ENCODE results near the gene LIMCH1.
"Not testable (repeated sequence)": the region's sequence is repeated elsewhere in the genome, so short reads cannot be mapped to it uniquely, and the experiment has no call there.

The LIMCH1 gene

GRCh38 chr4:41645728-41646390, 107.9 kb downstream of the LIMCH1 start:
- no peak for DNase-seq (ENCODE audit: low spot score)

DNA sequence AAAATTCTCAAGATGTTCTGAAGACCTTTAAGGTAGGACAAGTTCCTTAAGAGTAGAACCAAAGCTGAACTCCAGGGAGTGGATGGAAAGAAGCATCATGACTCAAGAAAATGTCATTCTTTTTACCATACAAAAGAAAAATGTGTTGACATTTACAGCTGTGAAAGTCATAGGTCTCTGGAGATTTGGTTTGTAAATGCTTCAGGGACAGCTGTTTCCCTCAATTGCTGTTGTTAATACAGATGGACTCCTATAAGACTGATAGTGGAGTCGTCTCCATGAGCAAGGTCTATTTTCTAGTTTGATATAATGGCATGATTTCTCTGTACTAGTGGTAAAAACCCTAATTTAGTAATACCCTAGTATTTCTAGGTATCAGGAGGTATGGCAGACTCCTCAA, 108.9 kb downstream of the LIMCH1 start:
- no peak for DNase-seq (ENCODE audit: low spot score)

DNA sequence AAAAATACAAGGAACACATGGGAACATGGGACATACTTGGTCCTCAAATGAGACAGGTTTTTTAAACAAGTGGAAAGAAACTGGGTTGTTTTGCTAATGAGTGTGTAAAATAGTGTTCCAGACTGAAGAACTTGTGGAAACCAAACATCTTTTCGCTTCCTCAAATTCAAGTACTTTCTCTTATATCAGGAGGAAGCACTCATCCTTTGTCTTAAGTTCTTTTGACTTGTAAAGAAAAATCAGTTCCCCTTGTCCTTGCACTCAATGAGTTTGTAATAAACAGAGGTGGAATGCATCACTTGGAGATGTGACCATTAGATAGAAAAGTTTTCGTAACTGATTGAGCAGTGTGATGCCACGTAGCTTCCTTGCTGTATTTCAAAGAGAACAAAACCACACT, 109.4 kb downstream of the LIMCH1 start:
- DNase-seq (ENCODE audit: low spot score) = no peak

DNA sequence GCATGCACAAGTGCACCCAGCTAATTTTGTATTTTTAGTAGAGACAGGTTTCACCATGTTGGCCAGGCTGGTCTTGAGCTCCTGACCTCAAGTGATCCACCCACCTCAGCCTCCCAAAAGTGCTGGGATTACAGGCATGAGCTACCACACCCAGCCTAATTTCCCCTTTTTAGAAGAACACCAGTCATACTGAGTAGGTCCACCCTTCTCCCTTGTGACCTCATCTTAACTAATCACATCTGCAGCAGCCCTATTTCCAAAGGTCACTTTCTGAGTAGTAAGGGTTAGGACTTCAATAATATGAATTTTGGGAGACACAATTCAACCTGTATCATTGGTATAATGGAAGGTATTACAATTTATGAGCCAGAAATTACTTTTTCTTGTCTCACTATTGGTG, 113.2 kb downstream of the LIMCH1 start:
- DNase-seq (ENCODE audit: low spot score) = not testable (repeated sequence)

GRCh38 chr4:41652971-41653370, 115.0 kb downstream of the LIMCH1 start:
- no peak for DNase-seq (ENCODE audit: low spot score)

DNA sequence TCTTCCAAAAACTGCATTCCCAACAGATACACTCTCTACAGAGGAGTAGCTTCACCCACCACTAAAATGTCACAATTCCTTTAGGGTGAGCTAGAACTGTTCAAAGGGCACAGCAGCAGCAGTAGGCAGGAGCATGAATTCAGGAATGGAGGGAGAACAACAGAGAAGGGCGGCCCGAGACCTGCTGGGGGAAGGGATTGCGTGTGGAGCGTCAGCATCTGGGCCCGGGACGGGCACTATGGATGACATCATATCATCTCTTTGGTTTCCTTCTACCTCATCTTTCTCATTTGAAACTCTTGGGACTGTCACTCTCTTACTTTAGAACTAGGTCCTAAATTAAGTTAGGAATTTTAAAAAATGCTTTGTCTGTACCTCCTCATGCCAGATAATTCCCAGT, 115.6 kb downstream of the LIMCH1 start:
- DNase-seq (ENCODE audit: low spot score) = no peak

- DNase-seq (ENCODE audit: low spot score) = no peak
These were observed 117.2 kb downstream of the LIMCH1 start for GRCh38 chr4:41655177-41655576.

DNA sequence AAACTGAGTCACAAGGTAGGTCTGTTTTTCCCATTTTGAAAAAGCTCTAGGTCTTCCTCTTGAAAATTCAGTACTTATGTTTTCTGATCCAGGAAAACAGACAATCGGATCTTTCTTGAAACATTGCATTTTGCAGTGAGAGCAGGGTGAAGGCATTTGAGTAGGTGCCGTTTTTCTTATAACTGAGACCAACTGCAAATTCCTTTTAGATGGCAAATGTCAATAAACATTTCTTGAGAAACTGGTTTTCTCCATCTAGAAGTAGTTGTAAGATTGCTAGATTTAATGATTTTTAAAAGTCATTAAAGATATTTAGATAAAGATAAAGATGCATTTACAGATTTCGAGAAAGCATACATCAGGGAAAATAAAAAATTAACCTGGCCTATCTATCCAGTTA, 118.1 kb downstream of the LIMCH1 start:
- no peak for DNase-seq (ENCODE audit: low spot score)

DNA sequence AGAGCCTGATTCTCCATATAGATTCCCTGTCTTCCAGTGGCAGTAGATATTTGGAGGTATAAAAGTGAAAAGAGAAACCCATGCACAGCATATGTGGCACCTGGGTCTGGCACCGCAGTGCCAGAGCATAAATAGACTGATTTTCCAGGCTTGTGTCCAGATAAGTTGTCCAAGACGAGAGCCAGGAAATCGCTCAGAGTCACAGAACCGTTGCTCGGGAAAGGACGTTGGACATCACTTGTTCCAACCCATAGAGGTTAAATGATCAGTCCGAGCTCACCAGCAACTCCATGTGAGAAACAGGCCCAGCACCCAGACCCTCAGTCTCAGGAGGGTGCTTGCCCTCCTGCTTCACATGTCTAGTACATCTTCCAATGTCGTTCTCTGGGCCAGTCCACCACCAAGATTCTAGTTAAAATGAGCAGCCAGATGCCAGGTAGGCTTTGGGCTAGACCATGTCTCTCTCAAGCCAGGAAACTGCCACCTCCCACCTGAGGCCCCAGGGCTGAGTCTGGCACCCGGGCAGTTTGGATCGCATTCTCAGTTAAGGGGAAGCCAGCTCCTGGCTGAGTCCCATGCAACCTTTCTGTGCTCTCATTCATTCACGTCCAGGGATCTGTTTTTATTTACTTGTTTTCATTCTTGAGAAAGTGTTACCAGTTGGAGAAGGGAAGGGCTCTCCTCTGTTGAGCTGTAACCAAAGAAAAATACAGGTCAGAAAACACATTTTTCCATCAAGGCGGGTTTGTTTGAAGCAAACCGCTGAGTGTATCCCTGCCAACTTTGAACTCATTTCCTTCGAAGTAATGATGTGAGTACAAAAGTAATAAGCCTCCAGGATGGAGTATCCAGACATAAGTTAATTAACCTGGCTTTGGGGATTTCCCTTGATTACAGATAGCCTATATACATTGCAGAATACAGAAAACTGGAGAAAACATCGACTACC, 118.9 kb downstream of the LIMCH1 start:
- DNase-seq (ENCODE audit: low spot score) = no peak

DNA sequence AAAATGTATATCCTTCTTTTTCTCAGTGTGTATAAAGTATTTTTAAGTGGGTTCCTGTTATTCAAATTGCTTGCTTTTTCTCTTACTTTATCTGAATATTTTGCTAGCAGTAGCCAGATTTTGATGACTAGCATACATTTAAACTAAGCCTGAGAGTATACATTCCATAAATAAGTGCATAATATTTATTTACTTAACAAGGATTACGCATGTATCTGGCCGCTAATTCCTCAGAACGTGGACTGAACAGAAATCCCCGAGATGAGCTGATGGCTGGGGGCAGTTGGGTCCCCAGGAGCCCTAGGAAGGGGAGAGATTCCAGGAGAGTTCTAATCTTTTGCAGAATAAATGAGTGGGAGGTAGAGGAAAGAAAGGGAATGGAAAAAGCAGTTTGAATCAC, 119.6 kb downstream of the LIMCH1 start:
- DNase-seq (ENCODE audit: low spot score) = no peak

DNA sequence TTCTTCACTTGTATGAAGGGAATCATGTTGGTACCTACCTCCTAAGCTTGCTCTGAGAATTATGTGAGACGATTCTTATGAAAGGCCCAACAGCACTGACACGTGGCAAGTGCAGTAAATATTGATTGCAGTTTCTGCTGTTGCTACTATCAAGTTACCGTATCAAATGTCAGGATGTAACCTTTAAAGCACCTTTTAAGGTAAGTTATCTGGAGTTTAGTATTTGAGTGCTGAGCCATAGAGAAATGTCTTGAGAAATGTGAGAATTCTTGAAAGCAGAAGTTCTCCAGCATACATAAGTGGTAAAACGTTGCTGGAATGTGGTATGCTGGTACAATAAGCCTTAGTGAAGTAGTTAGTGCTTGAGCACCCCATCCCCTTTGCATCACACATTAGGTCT, 120.2 kb downstream of the LIMCH1 start:
- no peak for DNase-seq (ENCODE audit: low spot score)

GRCh38 chr4:41660352-41660751, 122.4 kb downstream of the LIMCH1 start:
- no peak for DNase-seq (ENCODE audit: low spot score)

DNA sequence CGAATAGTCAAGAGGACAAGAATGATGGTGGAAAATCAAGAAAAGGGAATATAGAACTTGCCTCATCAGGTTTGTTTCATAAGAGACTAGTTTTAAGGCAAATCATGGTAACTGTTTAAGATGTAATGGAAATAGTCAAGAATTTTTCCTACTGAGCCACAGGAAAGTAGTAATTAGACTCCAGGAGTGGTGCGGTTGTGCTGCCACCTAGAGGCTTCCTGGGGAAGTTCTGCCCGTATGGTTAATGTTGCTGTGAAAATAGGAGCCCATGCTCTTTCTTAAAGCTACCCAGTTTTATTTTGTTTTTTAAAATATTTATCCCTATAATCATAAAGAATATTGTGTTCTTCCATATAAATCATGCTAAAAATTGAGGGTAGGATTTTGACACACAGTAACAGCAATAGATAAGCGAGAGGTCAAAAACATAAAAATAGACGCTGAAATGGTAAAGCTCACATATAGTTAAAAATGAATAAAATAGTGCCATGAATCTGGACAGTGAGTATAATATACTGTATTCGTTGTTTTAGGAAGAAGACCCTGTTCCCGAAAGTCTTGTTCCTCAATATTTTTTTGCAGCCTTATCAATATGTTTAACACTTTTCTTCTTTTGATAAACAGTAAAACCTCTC, 123.6 kb downstream of the LIMCH1 start:
- peak; percentile 48 for DNase-seq (ENCODE audit: low spot score)

- DNase-seq (ENCODE audit: low spot score) = no peak
These were observed 127.8 kb downstream of the LIMCH1 start for GRCh38 chr4:41665636-41666207.

DNA sequence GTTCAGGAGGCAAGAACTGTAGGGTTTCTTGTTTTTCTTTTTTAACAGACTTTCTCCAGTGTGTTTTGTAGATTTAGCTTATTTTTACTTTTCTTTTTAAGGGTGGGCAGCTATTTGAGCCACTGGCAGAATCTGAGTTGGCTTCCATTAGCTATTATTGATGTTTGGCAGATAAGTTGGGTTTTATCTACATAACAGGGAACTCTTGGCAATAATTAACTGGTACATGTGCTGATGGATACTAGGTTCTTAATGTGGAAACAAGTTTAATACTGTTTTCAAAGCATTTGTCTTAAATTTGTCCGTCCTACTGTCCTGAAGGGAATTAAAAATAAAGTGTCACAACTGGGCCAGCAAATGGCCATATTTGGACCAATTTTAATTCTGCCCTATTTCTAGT, 130.1 kb downstream of the LIMCH1 start:
- no peak for DNase-seq (ENCODE audit: low spot score)

DNA sequence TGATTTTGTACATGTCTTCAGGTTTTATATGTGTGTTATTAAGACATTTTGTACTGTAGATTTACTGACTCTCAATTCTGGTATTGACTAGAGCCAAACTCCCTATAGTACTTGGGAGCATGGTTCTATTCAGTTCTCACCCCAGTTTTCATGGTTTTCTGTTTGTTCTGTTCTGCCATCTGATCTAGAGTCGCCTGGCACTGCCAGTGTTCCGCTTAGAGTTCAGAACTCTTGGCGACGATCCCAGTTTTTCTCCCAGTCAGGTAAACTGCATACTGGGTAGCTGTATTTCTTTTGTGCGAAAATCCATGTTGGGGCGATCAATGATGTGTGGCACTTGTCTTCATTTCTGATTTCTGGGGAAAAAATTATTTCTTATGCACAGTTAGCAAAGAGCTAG, 132.6 kb downstream of the LIMCH1 start:
- DNase-seq (ENCODE audit: low spot score) = no peak

DNA sequence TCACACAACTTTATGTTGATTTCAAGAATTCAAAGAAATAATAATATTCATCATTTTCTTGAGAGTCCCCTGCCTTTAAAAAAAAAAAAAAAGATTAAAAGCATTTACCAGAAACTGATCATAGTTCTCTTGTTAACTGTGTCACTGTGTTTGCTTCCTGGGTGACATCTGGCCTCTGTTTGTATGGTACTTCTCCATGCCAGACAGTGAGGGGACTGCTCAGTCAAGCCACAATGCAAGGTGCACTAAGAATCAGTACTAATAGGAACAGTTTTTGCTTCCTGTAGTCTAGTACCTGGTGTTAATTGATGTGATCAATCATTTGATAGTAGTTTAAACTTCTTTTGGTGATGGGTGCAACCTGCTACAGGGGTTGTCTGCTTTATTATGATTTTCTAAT, 133.0 kb downstream of the LIMCH1 start:
- no peak for DNase-seq (ENCODE audit: low spot score)

DNA sequence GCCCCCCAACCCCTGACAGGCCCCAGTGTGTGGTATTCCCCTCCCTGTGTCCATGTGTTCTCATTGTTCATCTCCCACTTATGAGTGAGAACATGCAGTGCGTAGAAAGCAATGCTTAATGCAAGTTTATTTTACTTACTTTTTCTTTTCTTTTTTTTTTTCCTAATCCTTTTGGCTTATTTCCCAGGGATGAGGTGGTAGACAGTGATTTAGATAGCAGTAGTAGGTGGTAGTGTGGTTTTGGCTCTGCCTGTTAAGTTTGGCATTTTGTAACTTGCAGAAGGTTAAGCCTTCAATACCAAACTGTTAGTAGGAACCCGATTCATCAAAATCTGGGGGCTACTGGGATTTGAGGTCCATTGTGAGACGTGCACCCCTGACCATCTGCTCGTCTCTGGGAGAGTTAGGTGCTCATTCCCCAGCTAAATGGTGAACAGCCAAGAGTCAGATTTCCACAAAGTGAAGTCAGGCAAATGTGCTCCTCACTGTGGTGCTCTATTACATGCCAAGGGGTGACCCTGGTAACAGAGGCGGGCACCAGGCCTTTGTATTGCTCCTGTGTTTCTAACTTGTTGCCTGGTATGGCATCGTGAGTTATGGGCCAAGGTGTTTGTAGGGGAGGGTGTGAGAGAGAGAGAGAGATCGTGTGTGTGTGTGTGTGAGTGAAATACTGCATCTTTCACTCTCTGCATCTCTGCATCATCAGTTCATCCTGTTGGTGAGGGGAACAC, 140.3 kb downstream of the LIMCH1 start:
- DNase-seq (ENCODE audit: low spot score) = no peak

GRCh38 chr4:41678951-41679350, 141.0 kb downstream of the LIMCH1 start:
- no peak for DNase-seq (ENCODE audit: low spot score)

GRCh38 chr4:41679991-41680390, 142.0 kb downstream of the LIMCH1 start:
- no peak for DNase-seq (ENCODE audit: low spot score)

DNA sequence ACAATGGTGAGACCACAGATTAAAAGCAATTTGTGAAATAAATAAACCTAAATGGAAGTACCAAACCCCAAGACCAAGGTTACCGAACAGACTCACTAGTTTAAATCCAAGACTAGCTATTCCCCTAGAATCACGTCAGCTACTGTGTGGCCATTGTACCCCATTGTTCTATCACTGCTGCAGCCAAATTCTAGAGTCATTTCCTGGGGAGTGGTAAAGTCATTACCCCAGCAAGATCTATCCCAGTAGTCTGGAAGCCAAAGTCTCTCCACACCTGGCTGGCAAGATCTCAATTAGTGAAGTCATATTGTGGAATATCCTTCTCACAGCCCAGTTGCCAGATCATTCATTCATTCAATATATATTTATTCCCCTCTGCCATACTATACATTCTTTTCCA, 143.1 kb downstream of the LIMCH1 start:
- no peak for DNase-seq (ENCODE audit: low spot score)

GRCh38 chr4:41683326-41683725, 145.4 kb downstream of the LIMCH1 start:
- DNase-seq (ENCODE audit: low spot score) = no peak
